Breast epithelium (tissue), 3 donors: ENCODE data around the gene FADS2.

ENCODE experiments used
- POLR2A ChIP-seq: fragments of 450-650 bp; IDR thresholded peaks from one replicate; pipeline ENCODE4 v1.6.1; 2016; ENCODE audit warnings: antibody characterized with exemption, mild to moderate bottlenecking, moderate library complexity
- TF ChIP-seq, protein P1 (sequence below), 3 donors: fragments of 450-650 bp; IDR thresholded peaks; one replicate each; pipeline ENCODE4 v1.5.1; 2016 to 2017; ENCODE audit warnings: antibody characterized with exemption in 3 of 3, mild to moderate bottlenecking in 3 of 3, moderate library complexity in 3 of 3

DNA sequence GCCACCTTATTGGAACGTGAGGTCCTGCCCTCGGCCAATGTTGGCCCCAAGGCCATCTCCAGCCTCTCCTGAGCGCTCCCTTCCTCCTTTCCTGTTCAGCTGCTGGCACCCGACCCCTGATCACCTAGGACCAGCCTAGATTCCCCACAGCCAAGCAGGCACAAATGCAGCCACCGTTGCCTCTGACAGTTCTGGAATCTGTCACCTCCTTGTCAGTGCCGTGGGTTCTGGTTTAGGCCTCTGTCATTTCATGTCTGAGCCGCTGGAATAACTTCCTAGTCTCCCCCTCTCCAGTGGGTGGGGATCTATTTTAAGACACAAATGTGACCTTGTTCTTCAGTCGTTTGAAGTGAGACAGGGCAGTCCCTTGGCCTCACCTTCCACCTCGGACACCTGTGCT lies 33.5 kb downstream of the FADS2 start:
- TF ChIP-seq POLR2A: no peak
- TF ChIP-seq, protein P1, sequence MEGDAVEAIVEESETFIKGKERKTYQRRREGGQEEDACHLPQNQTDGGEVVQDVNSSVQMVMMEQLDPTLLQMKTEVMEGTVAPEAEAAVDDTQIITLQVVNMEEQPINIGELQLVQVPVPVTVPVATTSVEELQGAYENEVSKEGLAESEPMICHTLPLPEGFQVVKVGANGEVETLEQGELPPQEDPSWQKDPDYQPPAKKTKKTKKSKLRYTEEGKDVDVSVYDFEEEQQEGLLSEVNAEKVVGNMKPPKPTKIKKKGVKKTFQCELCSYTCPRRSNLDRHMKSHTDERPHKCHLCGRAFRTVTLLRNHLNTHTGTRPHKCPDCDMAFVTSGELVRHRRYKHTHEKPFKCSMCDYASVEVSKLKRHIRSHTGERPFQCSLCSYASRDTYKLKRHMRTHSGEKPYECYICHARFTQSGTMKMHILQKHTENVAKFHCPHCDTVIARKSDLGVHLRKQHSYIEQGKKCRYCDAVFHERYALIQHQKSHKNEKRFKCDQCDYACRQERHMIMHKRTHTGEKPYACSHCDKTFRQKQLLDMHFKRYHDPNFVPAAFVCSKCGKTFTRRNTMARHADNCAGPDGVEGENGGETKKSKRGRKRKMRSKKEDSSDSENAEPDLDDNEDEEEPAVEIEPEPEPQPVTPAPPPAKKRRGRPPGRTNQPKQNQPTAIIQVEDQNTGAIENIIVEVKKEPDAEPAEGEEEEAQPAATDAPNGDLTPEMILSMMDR (IDR thresholded peaks at IDR 0.05): no peak
